Common myeloid progenitor, CD34-positive (primary cell): ENCODE measurements around the gene SPDL1.
"Not testable (repeated sequence)": the region's sequence is repeated elsewhere in the genome, so short reads cannot be mapped to it uniquely, and the experiment has no call there.

Experiments used
- CTCF ChIA-PET: fragments of 350-600 bp; sonication (Branson Sonifier 250); formaldehyde crosslinking; loops from one replicate; lab custom pipeline; 2021; ENCODE audit warnings: antibody characterized with exemption; lab: Charles Lee
- POLR2A ChIA-PET: fragments of 350-600 bp; sonication (Branson Sonifier 250); formaldehyde crosslinking; loops from one replicate; lab custom pipeline; 2021; ENCODE audit warnings: antibody characterized with exemption; lab: Charles Lee
- DNase-seq, 3 donors: peaks; one replicate each; pipeline versions ENCODE4 v3.0.0 to v3.0.0-alpha.2; 2013
- H3K27ac ChIP-seq, 2 experiments: 1 replicate in 1 of 2; 2 replicates in 1 of 2; pipeline ENCODE4 v1.7.0; 2013; ENCODE audit warnings: inconsistent platforms in 2 of 2, low read length in 2 of 2, mild to moderate bottlenecking in 2 of 2, low read depth in 1 of 2, moderate library complexity in 1 of 2; ENCODE audit not compliant: severe bottlenecking in 2 of 2, insufficient read depth in 1 of 2, poor library complexity in 1 of 2
- H3K27me3 ChIP-seq, 5 experiments: replicated peaks in 2 of 5; 1 replicate in 3 of 5; 2 replicates in 2 of 5; pipeline versions ENCODE4 v1.6.1 to v1.7.0; 2013; ENCODE audit warnings: low read length in 4 of 5, mild to moderate bottlenecking in 2 of 5, moderate library complexity in 2 of 5, inconsistent platforms in 1 of 5; ENCODE audit not compliant: insufficient read depth in 5 of 5, control insufficient read depth in 4 of 5
- H3K36me3 ChIP-seq, 4 experiments: 1 replicate in 2 of 4; 2 replicates in 2 of 4; pipeline versions ENCODE4 v1.6.1 to v1.7.0; 2013; ENCODE audit warnings: low read length in 3 of 4, control low read depth in 1 of 4, mild to moderate bottlenecking in 1 of 4; ENCODE audit not compliant: control insufficient read depth in 4 of 4, insufficient read depth in 4 of 4
- H3K4me1 ChIP-seq, 4 experiments: 1 replicate in 3 of 4; 2 replicates in 1 of 4; pipeline versions ENCODE4 v1.6.1 to v1.7.1; 2013; ENCODE audit warnings: low read length in 3 of 4, mild to moderate bottlenecking in 3 of 4, control low read depth in 1 of 4, inconsistent platforms in 1 of 4, moderate library complexity in 1 of 4; ENCODE audit not compliant: control insufficient read depth in 4 of 4, insufficient read depth in 4 of 4; ENCODE audit errors: control extremely low read depth in 1 of 4
- H3K4me3 ChIP-seq, 7 experiments: 1 replicate in 4 of 7; 2 replicates in 3 of 7; pipeline versions ENCODE4 v1.5.1 to v1.7.0; 2013; ENCODE audit warnings: mild to moderate bottlenecking in 7 of 7, low read length in 6 of 7, moderate library complexity in 6 of 7, inconsistent platforms in 2 of 7, low read depth in 2 of 7, control low read depth in 1 of 7; ENCODE audit not compliant: insufficient read depth in 4 of 7, control insufficient read depth in 1 of 7; ENCODE audit errors: extremely low read depth in 1 of 7
- H3K9me3 ChIP-seq, 5 experiments: 1 replicate in 4 of 5; 2 replicates in 1 of 5; pipeline versions ENCODE4 v1.6.1 to v1.7.1; 2013; ENCODE audit warnings: low read length in 4 of 5, mild to moderate bottlenecking in 2 of 5, inconsistent platforms in 1 of 5, low read depth in 1 of 5, moderate library complexity in 1 of 5; ENCODE audit not compliant: control insufficient read depth in 4 of 5, insufficient read depth in 2 of 5; ENCODE audit errors: control extremely low read depth in 1 of 5
- WGBS: methylation state at CpG from one replicate; pipeline ENCODE4 v1.1.5; 2013; ENCODE audit not compliant: insufficient coverage; 5-methylcytosine and 5-hydroxymethylcytosine counted together

The SPDL1 gene

GRCh38 chr5:169624307-169624706 is 40.7 kb downstream of the SPDL1 start:
- H3K9me3 ChIP-seq, DNase-seq, H3K27me3 ChIP-seq, H3K36me3 ChIP-seq, H3K27ac ChIP-seq, CTCF ChIA-PET, H3K4me1 ChIP-seq, H3K4me3 ChIP-seq, POLR2A ChIA-PET: not testable (repeated sequence)
- WGBS = 80% methylated on average over 1 of the region's 2 CpGs

GRCh38 chr5:169626779-169627178 is 43.2 kb downstream of the SPDL1 start:
- Histone ChIP-seq H3K27ac (no peak overlapping the region), H3K36me3 (no peaks in the 10 kb centered on the region), H3K27me3 (no peaks in the 10 kb centered on the region), H3K9me3 (no peaks in the 10 kb centered on the region), H3K4me1 (no peaks in the 10 kb centered on the region), H3K4me3 (no peak overlapping the region)
- no CpG with 5 or more reads among the region's 1 CpG for WGBS
- POLR2A ChIA-PET = no interaction called here
- no peak for DNase-seq
- CTCF ChIA-PET = no interaction called here

- POLR2A ChIA-PET = no interaction called here
- CTCF ChIA-PET = no interaction called here
- H3K27me3 ChIP-seq = no peaks in the 10 kb centered on the region
- H3K36me3 ChIP-seq = no peaks in the 10 kb centered on the region
- DNase-seq = no peak
- H3K27ac ChIP-seq = no peak overlapping the region
- WGBS = 90% methylated on average over 3 of the region's 3 CpGs
- no peak overlapping the region for H3K4me3 ChIP-seq
- no peaks in the 10 kb centered on the region for H3K4me1 ChIP-seq
- H3K9me3 ChIP-seq = no peaks in the 10 kb centered on the region
These were observed 44.0 kb downstream of the SPDL1 start for GRCh38 chr5:169627551-169627950.

GRCh38 chr5:169628892-169629291 is 45.3 kb downstream of the SPDL1 start:
- Histone ChIP-seq H3K27me3 (no peaks in the 10 kb centered on the region), H3K9me3 (no peaks in the 10 kb centered on the region), H3K4me1 (no peaks in the 10 kb centered on the region), H3K4me3 (no peak overlapping the region), H3K36me3 (no peaks in the 10 kb centered on the region), H3K27ac (no peak overlapping the region)
- ChIA-PET CTCF (no interaction called here), POLR2A (no interaction called here)
- DNase-seq = no peak
- no CpG with 5 or more reads among the region's 2 CpGs for WGBS

GRCh38 chr5:169629847-169630548 is 46.4 kb downstream of the SPDL1 start:
- no peak for DNase-seq
- H3K4me1 ChIP-seq = no peaks in the 10 kb centered on the region
- CTCF ChIA-PET = no interaction called here
- H3K27ac ChIP-seq = no peak overlapping the region
- POLR2A ChIA-PET = no interaction called here
- no peaks in the 10 kb centered on the region for H3K9me3 ChIP-seq
- WGBS = 92% methylated on average over 2 of the region's 6 CpGs
- no peaks in the 10 kb centered on the region for H3K36me3 ChIP-seq
- no peaks in the 10 kb centered on the region for H3K27me3 ChIP-seq
- H3K4me3 ChIP-seq = no peak overlapping the region

- peaks cover 0 to 3% (median 1%) of the 10 kb centered on the region in 4 experiments for H3K4me1 ChIP-seq
- 100% methylated on average over 1 of the region's 4 CpGs for WGBS
- no peak for DNase-seq
- H3K4me3 ChIP-seq = no peak overlapping the region
- H3K27ac ChIP-seq = no peak overlapping the region
- ChIA-PET POLR2A (no interaction called here), CTCF (interaction anchor here (0.7 to 1.2 kb wide), 3 partner anchors 13 to 349 kb away, joined by 3 to 4 read pairs (median 3); partner anchors contain the start of gene INSYN2B)
- no peaks in the 10 kb centered on the region for H3K36me3 ChIP-seq
- no peaks in the 10 kb centered on the region for H3K27me3 ChIP-seq
- H3K9me3 ChIP-seq = no peaks in the 10 kb centered on the region
These were observed 47.8 kb downstream of the SPDL1 start for GRCh38 chr5:169631360-169631759.

- no peak overlapping the region for H3K27ac ChIP-seq
- 100% methylated on average over 1 of the region's 1 CpG for WGBS
- ChIA-PET CTCF (no interaction called here), POLR2A (interaction anchor here (0.6 kb wide), 1 partner anchor 576 kb away, joined by 3 read pairs; no protein-coding TSS in a partner anchor)
- no peaks in the 10 kb centered on the region for H3K9me3 ChIP-seq
- no peak overlapping the region for H3K4me3 ChIP-seq
- no peaks in the 10 kb centered on the region for H3K27me3 ChIP-seq
- no peaks in the 10 kb centered on the region for H3K36me3 ChIP-seq
- DNase-seq = no peak
- H3K4me1 ChIP-seq = peaks cover 2 to 16% (median 12%) of the 10 kb centered on the region in 4 experiments
These were observed 49.4 kb downstream of the SPDL1 start for GRCh38 chr5:169632946-169633345.
